Fibroblast of mammary gland (primary cell): ENCODE data around the gene OTOGL.

Experiments
- DNase-seq: peaks from one replicate; pipeline ENCODE4 v3.0.0-alpha.2; 2010; ENCODE audit warnings: low read depth
- H3K4me3 ChIP-seq: 2 replicates; pipeline ENCODE4 v1.5.1; 2011; ENCODE audit warnings: low read depth, mild to moderate bottlenecking, low read length, moderate library complexity; ENCODE audit not compliant: control insufficient read depth
- TF ChIP-seq, protein P1 (sequence below): conservative IDR thresholded peaks from 2 replicates; pipeline ENCODE4 v1.5.1; 2011; ENCODE audit warnings: low read depth, low read length, inconsistent platforms; ENCODE audit not compliant: control insufficient read depth, insufficient read depth

The OTOGL gene

DNA sequence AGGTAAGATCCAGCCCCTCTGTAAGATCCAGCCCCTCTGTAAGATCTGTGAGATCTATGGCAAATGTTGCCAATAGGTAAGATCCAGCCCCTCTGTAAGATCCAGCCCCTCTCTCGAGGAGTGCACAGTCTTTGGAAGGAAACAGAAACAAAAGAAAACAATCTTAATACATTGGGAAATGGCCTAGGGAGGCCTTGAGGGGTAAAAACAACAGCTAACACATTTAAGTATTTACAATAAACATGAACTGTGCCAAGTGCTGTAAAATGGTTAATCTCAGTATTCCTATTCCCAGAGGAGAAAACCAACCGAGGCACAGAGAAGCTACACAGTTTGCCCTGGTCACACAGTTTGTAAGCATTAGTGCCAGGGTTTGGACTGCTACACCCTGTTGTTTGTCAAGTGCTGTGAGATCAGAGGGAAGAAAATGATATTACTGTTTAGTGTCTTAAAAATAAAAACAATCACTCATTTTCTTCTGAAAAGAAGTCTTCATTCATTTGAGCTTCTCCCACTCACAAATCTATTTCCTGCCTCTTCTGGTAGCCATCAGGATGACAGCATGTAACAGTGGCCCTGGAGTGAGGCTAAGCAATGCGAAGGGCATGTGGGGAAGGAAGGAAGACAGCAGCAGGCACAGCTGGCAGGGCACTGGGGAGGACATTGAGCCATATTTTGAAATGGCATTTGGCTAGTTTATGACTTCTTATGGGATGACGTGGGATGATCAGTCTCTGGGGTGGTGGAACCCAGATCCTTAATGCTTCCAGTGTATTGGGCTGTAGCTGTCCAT lies 226.0 kb downstream of the OTOGL start:
- no peak overlapping the region for H3K4me3 ChIP-seq
- TF ChIP-seq, protein P1, sequence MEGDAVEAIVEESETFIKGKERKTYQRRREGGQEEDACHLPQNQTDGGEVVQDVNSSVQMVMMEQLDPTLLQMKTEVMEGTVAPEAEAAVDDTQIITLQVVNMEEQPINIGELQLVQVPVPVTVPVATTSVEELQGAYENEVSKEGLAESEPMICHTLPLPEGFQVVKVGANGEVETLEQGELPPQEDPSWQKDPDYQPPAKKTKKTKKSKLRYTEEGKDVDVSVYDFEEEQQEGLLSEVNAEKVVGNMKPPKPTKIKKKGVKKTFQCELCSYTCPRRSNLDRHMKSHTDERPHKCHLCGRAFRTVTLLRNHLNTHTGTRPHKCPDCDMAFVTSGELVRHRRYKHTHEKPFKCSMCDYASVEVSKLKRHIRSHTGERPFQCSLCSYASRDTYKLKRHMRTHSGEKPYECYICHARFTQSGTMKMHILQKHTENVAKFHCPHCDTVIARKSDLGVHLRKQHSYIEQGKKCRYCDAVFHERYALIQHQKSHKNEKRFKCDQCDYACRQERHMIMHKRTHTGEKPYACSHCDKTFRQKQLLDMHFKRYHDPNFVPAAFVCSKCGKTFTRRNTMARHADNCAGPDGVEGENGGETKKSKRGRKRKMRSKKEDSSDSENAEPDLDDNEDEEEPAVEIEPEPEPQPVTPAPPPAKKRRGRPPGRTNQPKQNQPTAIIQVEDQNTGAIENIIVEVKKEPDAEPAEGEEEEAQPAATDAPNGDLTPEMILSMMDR: no peak
- no peak for DNase-seq

DNA sequence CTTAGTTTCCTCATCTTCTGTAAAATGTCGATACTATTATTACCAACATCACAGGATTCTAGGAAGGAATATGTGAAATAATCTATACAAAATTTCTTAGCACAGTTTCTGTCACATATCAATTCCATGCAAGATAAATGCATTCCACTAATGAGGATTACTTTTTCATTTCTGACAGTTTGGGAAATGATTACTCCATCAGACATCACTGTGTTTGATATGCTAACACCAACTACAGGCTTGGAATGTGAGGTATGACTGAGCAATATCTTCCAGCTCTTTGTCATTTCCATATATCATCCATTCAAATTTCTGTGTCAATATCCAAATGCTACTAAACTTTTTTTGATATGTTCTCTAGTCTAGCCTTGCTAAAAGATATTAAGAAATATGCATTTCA lies 233.5 kb downstream of the OTOGL start:
- DNase-seq: no peak
- no peak overlapping the region for H3K4me3 ChIP-seq
- TF ChIP-seq, protein P1: no peak

DNA sequence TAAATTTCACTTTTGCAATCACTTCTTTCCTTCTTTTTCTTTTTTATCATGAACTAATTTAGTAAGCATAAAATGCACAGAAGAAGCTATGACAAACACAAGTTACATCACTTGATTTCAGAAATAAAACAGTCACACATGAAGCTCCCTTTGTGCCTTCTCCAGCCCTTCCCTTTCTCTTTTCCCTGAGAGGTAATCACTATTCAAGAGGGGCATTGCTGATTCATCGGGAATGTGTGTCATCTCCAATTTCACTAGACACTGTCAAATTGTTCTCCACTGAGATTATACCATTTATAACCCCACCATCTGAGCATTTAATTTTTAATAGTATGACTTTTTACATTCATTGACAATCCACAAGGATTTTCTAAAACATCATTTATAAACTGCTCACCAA lies 253.1 kb downstream of the OTOGL start:
- no peak overlapping the region for H3K4me3 ChIP-seq
- DNase-seq: peak; percentile 22
- TF ChIP-seq, protein P1: no peak

DNA sequence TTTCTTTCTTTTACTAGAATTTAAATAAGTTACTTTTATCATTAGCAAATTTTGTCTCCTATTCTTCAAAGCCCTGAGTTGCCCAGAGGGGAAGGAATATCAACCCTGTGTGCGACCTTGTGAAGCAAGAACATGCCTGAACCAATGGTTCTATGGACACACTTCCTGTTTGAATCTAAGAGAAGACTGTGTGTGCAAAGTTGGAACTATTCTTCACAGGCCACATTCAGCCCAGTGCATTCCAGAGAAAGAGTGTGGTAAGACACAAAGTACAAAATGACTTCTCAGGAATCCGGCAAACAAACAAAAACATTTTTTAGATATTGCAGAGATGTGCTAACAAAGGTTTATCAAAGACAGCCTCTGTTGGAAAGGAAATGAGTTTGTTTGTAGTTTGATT lies 253.9 kb downstream of the OTOGL start:
- TF ChIP-seq, protein P1: no peak
- no peak overlapping the region for H3K4me3 ChIP-seq
- peak; percentile 6 for DNase-seq

DNA sequence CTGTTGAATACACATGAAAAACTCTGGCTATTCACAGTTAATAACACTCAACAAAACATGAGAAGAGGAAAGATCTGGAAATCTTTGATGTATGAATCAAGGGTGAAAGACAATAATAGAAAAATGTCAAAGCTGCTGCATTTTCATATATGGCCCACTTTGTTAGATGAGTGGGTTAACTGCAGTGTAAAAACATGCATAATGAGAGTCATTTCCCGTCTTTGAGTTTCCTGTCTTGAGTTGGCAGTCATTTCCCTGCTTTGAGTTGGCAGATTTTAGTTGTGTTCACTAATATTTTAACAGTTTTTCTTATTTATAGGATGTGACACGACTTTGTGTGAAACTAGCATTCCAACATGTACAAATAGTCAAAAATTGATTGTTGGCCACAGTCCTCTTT lies 256.8 kb downstream of the OTOGL start:
- DNase-seq: peak; percentile 5
- H3K4me3 ChIP-seq: no peak overlapping the region
- TF ChIP-seq, protein P1: no peak

DNA sequence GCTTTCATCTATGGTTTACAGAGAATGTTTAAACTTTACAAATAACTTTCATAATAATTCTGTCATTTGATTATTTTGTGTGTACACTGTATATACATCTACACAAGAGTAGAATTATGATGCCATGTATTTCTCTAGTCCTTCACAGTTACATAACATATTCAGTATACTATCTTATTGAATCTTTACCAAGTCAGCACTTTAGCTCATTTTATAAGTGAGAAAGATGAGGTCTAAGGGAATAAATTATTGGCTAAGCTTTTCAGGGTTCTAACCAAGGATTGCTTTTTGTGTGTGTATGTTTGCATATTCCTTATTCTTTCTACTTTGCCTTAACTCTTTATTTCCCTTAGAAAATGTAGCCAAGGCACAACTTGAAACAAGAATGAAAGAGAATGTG lies 260.4 kb downstream of the OTOGL start:
- TF ChIP-seq, protein P1: no peak
- H3K4me3 ChIP-seq: no peak overlapping the region
- DNase-seq: no peak
